ENCODE results near the gene VSNL1. TPM values are rescaled to one million over a fixed set of nuclear protein-coding genes. Genes with fewer than 3 reads are reported as not detected.

VSNL1 gene
- total and polyA plus RNA-seq, 10 of the 15 experiments (the other 5 are each of a cell fraction or from before 2014, with no cell fraction given) = 0.04 to 0.30 (median 0.12) TPM; not detected in 4

DNA sequence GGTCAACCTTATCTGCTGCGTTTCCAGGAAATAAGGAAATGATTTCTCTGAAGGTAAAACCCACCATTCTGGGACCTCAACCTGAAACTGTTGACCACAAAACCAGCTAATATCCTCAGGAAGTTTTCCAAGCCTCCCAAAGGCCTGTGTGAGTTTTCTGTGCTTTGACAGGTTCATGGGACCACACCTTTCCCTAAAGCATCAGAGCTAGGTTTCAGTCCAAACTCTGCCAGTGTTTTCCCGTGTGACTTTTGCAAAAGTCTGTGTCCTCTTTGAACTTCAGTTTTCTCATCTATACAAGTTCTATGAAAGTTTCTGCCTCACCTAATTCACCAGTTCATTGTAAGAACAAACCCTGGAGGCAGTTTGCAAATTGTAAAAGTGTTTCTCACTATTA, 39.8 kb downstream of the VSNL1 start:
- peaks cover 15% of the 10 kb centered on the region for H3K4me1 ChIP-seq (ENCODE audit: control insufficient read depth, insufficient read depth, low read length)
- ChIA-PET CTCF (interaction anchor here (0.6 to 0.7 kb wide), 3 partner anchors 28 to 91 kb away, joined by 3 read pairs; no protein-coding TSS in a partner anchor), POLR2A (no interaction called here), RAD21 (ENCODE audit: unreplicated experiment) (interaction anchor here (1.5 kb wide), 1 partner anchor 91 kb away, joined by 6 read pairs; no protein-coding TSS in a partner anchor), SMC1A (ENCODE audit: uncharacterized antibody, unreplicated experiment) (interaction anchor here (0.8 to 1.2 kb wide), 4 partner anchors 13 to 906 kb away, joined by 3 read pairs; no protein-coding TSS in a partner anchor)
- no peak overlapping the region for H3K4me3 ChIP-seq
- H3K27me3 ChIP-seq (replicated peaks in 1 of 2; ENCODE audit: control insufficient read depth in 2 of 2, insufficient read depth in 2 of 2, low read length in 1 of 2) = no peaks in the 10 kb centered on the region
- WGBS (ENCODE audit: insufficient coverage, insufficient replicate concordance, low lambda C conversion rate, missing lambda C conversion rate) = 18% methylated on average over 2 of the region's 2 CpGs
- in situ Hi-C loops (cut with MboI) = no loop called here
- H3K4me2 ChIP-seq (ENCODE audit: control insufficient read depth, insufficient read depth) = no peak overlapping the region
- no peak overlapping the region for H3K9ac ChIP-seq (ENCODE audit: control insufficient read depth, insufficient read depth, low read length)
- no peak for DNase-seq (ENCODE audit: low read depth, low spot score)
- H2AFZ ChIP-seq (ENCODE audit: control insufficient read depth, low read depth, low read length) = no peak overlapping the region
- FAIRE-seq = no peak
- no peak for ATAC-seq
- no peaks in the 10 kb centered on the region for H3K36me3 ChIP-seq (ENCODE audit: control insufficient read depth in 2 of 2, insufficient read depth in 2 of 2, low read length in 1 of 2)
- intact Hi-C loops (cut with micrococcal nuclease; ENCODE audit: unreplicated experiment) = no loop called here
- no peaks in the 10 kb centered on the region for H4K20me1 ChIP-seq (ENCODE audit: control insufficient read depth, insufficient read depth)
- H3K27ac ChIP-seq (ENCODE audit: control insufficient read depth, insufficient read depth) = no peak overlapping the region; the same call in 1 of the 2 replicates
- no peaks in the 10 kb centered on the region for H3K9me3 ChIP-seq (replicated peaks; ENCODE audit: control insufficient read depth, insufficient read depth, low read length)
- no TSS peak for BruUV-seq (replicated peaks)
- H3K79me2 ChIP-seq (ENCODE audit: control insufficient read depth, insufficient read depth, low read length) = no peaks in the 10 kb centered on the region
- TF ChIP-seq, protein P1, sequence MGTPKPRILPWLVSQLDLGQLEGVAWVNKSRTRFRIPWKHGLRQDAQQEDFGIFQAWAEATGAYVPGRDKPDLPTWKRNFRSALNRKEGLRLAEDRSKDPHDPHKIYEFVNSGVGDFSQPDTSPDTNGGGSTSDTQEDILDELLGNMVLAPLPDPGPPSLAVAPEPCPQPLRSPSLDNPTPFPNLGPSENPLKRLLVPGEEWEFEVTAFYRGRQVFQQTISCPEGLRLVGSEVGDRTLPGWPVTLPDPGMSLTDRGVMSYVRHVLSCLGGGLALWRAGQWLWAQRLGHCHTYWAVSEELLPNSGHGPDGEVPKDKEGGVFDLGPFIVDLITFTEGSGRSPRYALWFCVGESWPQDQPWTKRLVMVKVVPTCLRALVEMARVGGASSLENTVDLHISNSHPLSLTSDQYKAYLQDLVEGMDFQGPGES (IDR thresholded peaks at IDR 0.05) = no peak
- TF ChIP-seq ZNF592 (IDR thresholded peaks at IDR 0.05) = no peak
- TF ChIP-seq, protein P2, sequence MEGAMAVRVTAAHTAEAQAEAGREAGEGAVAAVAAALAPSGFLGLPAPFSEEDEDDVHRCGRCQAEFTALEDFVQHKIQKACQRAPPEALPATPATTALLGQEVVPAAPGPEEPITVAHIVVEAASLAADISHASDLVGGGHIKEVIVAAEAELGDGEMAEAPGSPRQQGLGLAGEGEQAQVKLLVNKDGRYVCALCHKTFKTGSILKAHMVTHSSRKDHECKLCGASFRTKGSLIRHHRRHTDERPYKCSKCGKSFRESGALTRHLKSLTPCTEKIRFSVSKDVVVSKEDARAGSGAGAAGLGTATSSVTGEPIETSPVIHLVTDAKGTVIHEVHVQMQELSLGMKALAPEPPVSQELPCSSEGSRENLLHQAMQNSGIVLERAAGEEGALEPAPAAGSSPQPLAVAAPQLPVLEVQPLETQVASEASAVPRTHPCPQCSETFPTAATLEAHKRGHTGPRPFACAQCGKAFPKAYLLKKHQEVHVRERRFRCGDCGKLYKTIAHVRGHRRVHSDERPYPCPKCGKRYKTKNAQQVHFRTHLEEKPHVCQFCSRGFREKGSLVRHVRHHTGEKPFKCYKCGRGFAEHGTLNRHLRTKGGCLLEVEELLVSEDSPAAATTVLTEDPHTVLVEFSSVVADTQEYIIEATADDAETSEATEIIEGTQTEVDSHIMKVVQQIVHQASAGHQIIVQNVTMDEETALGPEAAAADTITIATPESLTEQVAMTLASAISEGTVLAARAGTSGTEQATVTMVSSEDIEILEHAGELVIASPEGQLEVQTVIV (IDR thresholded peaks at IDR 0.05; ENCODE audit: borderline replicate concordance, partially characterized antibody) = no peak
- no peak for TF ChIP-seq ZNF687 (IDR thresholded peaks at IDR 0.05)
- no peak for TF ChIP-seq EED (IDR thresholded peaks at IDR 0.05; ENCODE audit: low read depth)
- TF ChIP-seq MAX (IDR thresholded peaks at IDR 0.05; ENCODE audit: low read depth, low read length) = no peak
- TF ChIP-seq ESRRA (IDR thresholded peaks at IDR 0.05; ENCODE audit: low read length) = no peak
- no peak for TF ChIP-seq HDAC6 (IDR thresholded peaks at IDR 0.05; ENCODE audit: unreplicated experiment)
- no peak for TF ChIP-seq KDM1A (IDR thresholded peaks at IDR 0.05; ENCODE audit: borderline replicate concordance)
- no peak for TF ChIP-seq HDAC2 (IDR thresholded peaks at IDR 0.05)

Measured in GM12878 (cell line).